ENCODE measurements around the gene MPP1. TPM values are rescaled to one million over a fixed set of nuclear protein-coding genes. Genes with fewer than 3 reads are reported as not detected.

The MPP1 gene
- total and polyA plus RNA-seq, 9 of the 15 experiments (the other 6 are each of a cell fraction or from before 2014, with no cell fraction given), result 227 to 395 (median 283) TPM

DNA sequence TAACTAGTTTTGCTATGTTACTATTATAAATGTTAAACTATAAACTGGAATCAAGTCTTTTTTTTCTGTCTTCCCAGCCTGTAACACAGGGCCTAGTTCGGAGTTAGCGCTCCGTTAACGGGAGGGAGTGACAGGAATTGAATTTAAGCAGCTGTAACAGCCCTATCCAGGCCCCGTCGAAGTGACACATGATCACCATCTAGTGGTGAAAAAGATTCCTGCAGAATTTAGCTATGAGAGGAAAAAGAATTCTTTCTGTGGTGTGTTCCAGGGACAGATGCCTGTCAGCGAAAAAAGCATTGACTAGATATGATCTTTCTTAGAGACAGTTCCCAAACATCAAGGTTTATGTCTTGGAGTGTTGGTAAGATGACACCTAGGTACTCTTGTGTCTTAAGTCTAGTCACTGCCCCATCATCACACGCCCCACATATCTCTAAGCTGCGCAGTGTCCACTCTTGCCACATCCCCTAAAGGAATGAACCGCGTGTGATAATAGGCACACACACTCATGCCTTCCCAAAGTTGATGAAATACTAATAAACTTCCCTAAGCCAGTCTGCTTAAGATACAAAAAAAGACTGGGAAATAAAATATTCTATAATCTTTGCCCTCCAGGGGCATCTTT is 56.5 kb downstream of the MPP1 start (continued):
- TF ChIP-seq, protein P1, sequence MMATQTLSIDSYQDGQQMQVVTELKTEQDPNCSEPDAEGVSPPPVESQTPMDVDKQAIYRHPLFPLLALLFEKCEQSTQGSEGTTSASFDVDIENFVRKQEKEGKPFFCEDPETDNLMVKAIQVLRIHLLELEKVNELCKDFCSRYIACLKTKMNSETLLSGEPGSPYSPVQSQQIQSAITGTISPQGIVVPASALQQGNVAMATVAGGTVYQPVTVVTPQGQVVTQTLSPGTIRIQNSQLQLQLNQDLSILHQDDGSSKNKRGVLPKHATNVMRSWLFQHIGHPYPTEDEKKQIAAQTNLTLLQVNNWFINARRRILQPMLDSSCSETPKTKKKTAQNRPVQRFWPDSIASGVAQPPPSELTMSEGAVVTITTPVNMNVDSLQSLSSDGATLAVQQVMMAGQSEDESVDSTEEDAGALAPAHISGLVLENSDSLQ (IDR thresholded peaks at IDR 0.05), result peak; percentile 76
- peak; percentile 47 for TF ChIP-seq SMC3 (conservative IDR thresholded peaks at IDR 0.05; ENCODE audit: insufficient read depth, low read depth, low read length)
- no peak for TF ChIP-seq NFE2L1 (tag; IDR thresholded peaks at IDR 0.05; ENCODE audit: borderline replicate concordance, low read depth)
- TF ChIP-seq, protein P2, sequence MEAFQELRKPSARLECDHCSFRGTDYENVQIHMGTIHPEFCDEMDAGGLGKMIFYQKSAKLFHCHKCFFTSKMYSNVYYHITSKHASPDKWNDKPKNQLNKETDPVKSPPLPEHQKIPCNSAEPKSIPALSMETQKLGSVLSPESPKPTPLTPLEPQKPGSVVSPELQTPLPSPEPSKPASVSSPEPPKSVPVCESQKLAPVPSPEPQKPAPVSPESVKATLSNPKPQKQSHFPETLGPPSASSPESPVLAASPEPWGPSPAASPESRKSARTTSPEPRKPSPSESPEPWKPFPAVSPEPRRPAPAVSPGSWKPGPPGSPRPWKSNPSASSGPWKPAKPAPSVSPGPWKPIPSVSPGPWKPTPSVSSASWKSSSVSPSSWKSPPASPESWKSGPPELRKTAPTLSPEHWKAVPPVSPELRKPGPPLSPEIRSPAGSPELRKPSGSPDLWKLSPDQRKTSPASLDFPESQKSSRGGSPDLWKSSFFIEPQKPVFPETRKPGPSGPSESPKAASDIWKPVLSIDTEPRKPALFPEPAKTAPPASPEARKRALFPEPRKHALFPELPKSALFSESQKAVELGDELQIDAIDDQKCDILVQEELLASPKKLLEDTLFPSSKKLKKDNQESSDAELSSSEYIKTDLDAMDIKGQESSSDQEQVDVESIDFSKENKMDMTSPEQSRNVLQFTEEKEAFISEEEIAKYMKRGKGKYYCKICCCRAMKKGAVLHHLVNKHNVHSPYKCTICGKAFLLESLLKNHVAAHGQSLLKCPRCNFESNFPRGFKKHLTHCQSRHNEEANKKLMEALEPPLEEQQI (IDR thresholded peaks at IDR 0.05), result 0 out of 2 replicates have a peak, but pooled peaks have one; percentile 33
- TF ChIP-seq CEBPB (tag; IDR thresholded peaks at IDR 0.05), result peak; percentile 63
- TF ChIP-seq ZC3H8 (IDR thresholded peaks at IDR 0.05), result no peak
- TF ChIP-seq, protein P3, sequence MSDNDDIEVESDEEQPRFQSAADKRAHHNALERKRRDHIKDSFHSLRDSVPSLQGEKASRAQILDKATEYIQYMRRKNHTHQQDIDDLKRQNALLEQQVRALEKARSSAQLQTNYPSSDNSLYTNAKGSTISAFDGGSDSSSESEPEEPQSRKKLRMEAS (CRISPR knock-in tag; IDR thresholded peaks at IDR 0.05), result no peak
- peak; percentile 77 to 87 for TF ChIP-seq RAD21 (CRISPR knock-in tag; conservative IDR thresholded peaks at IDR 0.05 in 1 of 2, IDR thresholded peaks at IDR 0.05 in 1 of 2)
- no peak for TF ChIP-seq EHMT2 (IDR thresholded peaks at IDR 0.05)
- peak; percentile 10; the same call in 1 of the 2 replicates for TF ChIP-seq ZNF316 (IDR thresholded peaks at IDR 0.05)
- TF ChIP-seq, protein P4, sequence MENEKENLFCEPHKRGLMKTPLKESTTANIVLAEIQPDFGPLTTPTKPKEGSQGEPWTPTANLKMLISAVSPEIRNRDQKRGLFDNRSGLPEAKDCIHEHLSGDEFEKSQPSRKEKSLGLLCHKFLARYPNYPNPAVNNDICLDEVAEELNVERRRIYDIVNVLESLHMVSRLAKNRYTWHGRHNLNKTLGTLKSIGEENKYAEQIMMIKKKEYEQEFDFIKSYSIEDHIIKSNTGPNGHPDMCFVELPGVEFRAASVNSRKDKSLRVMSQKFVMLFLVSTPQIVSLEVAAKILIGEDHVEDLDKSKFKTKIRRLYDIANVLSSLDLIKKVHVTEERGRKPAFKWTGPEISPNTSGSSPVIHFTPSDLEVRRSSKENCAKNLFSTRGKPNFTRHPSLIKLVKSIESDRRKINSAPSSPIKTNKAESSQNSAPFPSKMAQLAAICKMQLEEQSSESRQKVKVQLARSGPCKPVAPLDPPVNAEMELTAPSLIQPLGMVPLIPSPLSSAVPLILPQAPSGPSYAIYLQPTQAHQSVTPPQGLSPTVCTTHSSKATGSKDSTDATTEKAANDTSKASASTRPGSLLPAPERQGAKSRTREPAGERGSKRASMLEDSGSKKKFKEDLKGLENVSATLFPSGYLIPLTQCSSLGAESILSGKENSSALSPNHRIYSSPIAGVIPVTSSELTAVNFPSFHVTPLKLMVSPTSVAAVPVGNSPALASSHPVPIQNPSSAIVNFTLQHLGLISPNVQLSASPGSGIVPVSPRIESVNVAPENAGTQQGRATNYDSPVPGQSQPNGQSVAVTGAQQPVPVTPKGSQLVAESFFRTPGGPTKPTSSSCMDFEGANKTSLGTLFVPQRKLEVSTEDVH (IDR thresholded peaks at IDR 0.05; ENCODE audit: low read depth, partially characterized antibody), result peak; percentile 27
- TF ChIP-seq, protein P5, sequence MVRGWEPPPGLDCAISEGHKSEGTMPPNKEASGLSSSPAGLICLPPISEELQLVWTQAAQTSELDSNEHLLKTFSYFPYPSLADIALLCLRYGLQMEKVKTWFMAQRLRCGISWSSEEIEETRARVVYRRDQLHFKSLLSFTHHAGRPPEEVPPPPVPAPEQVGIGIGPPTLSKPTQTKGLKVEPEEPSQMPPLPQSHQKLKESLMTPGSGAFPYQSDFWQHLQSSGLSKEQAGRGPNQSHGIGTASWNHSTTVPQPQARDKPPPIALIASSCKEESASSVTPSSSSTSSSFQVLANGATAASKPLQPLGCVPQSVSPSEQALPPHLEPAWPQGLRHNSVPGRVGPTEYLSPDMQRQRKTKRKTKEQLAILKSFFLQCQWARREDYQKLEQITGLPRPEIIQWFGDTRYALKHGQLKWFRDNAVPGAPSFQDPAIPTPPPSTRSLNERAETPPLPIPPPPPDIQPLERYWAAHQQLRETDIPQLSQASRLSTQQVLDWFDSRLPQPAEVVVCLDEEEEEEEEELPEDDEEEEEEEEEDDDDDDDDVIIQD (CRISPR knock-in tag; IDR thresholded peaks at IDR 0.05), result no peak
- TF ChIP-seq MTF1 (CRISPR knock-in tag; IDR thresholded peaks at IDR 0.05; ENCODE audit: borderline replicate concordance), result no peak
- TF ChIP-seq, protein P6, sequence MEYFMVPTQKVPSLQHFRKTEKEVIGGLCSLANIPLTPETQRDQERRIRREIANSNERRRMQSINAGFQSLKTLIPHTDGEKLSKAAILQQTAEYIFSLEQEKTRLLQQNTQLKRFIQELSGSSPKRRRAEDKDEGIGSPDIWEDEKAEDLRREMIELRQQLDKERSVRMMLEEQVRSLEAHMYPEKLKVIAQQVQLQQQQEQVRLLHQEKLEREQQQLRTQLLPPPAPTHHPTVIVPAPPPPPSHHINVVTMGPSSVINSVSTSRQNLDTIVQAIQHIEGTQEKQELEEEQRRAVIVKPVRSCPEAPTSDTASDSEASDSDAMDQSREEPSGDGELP (CRISPR knock-in tag; IDR thresholded peaks at IDR 0.05; ENCODE audit: borderline replicate concordance), result peak; percentile 20; the same call in 1 of the 2 replicates
- TF ChIP-seq TAF7 (tag; IDR thresholded peaks at IDR 0.05), result no peak
- TF ChIP-seq, protein P7, sequence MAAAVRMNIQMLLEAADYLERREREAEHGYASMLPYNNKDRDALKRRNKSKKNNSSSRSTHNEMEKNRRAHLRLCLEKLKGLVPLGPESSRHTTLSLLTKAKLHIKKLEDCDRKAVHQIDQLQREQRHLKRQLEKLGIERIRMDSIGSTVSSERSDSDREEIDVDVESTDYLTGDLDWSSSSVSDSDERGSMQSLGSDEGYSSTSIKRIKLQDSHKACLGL (CRISPR knock-in tag; IDR thresholded peaks at IDR 0.05; ENCODE audit: borderline replicate concordance, poor library complexity, severe bottlenecking), result no peak
- 0 out of 2 replicates have a peak, but pooled peaks have one; percentile 18 for TF ChIP-seq CC2D1A (IDR thresholded peaks at IDR 0.05)
